ENCODE measurements around the gene BCAS3.

BCAS3 gene

DNA sequence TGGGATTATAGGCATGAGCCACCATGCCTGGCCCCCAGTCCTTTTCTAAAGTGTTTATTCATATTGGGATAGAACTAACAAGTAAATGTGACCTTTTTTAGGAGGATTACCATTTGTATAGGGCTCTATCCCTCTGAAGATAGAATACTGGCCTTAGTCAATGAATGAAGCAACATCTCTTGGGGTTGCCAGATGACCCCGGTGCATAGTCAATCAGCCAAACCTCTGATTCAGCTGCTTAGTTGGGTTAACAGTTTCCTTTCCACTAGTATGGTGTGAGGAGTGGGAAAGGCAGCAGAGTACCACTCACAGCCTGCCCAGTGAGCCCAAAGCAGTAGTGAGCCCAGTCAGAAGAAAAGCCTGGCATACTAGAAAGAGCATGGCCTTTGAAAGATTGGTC lies 627.4 kb downstream of the BCAS3 start:
- Histone ChIP-seq H4K8ac (ENCODE audit: low read length) (no peak overlapping the region), H2BK15ac (ENCODE audit: low read depth, poor library complexity, severe bottlenecking) (no peak overlapping the region), H3K23ac (ENCODE audit: low read length in 2 of 2) (no peak overlapping the region), H2AFZ (ENCODE audit: low read depth, low read length) (no peak overlapping the region), H3K4me3 (ENCODE audit: insufficient read depth in 1 of 2, low read depth in 1 of 2, low read length in 2 of 2) (no peak overlapping the region), H3K18ac (ENCODE audit: low read depth in 1 of 2, low read length in 2 of 2) (peak overlapping the region; percentile 11 to 72), H2BK12ac (ENCODE audit: low read length in 2 of 2) (peak overlapping the region; percentile 88 to 95), H3K14ac (ENCODE audit: low read length in 2 of 2) (peak overlapping the region in 1 of 2 experiments; percentile 11), H3K36me3 (ENCODE audit: control insufficient read depth in 1 of 2, insufficient read depth in 2 of 2, low read depth in 1 of 2, low read length in 2 of 2) (no peaks in the 10 kb centered on the region), H3K27ac (ENCODE audit: low read length, poor library complexity, severe bottlenecking) (no peak overlapping the region), H3K9me3 (ENCODE audit: control insufficient read depth, low read length) (no peaks in the 10 kb centered on the region), H2BK5ac (ENCODE audit: low read depth, low read length, poor library complexity, severe bottlenecking) (no peak overlapping the region), H2AK5ac (ENCODE audit: low read length, severe bottlenecking) (no peak overlapping the region), H3K27me3 (ENCODE audit: control insufficient read depth in 1 of 2, insufficient read depth in 1 of 2, low read length in 2 of 2) (no peaks in the 10 kb centered on the region), H3K4ac (ENCODE audit: low read depth in 1 of 2, low read length in 2 of 2) (peak overlapping the region in 1 of 2 experiments; percentile 88), H4K91ac (ENCODE audit: low read length) (peak overlapping the region; percentile 76), H3K4me2 (ENCODE audit: low read length, poor library complexity, severe bottlenecking) (no peak overlapping the region), H3K79me1 (replicated peaks; ENCODE audit: low read length, poor library complexity, severe bottlenecking) (no peaks in the 10 kb centered on the region), H3K9ac (ENCODE audit: low read length) (peak overlapping the region; percentile 9), H3K4me1 (ENCODE audit: control insufficient read depth, insufficient read depth, low read depth, low read length) (peaks cover 3% of the 10 kb centered on the region), H2BK120ac (ENCODE audit: low read depth, low read length) (no peak overlapping the region)
- WGBS, result 63% methylated on average over 1 of the region's 1 CpG
- no peak for DNase-seq

DNA sequence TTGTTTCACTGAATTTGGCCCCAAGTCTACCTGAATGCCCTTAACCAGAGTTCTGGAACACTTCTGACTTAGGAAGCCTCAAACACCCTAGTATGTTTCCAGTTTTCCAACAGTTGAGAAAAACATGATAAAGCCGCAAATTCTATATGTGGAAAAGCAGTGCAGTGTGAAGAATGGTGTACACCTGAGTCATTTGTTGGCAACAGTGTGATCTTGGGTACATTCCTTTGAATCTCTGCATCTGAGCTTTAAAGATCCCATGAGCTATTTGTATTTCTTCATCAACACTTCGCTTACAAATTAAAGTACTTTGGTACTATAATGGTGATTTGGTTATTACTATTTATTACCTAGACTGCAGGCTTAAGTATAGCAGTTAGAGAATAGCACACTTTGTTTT lies 628.4 kb downstream of the BCAS3 start:
- Histone ChIP-seq H3K36me3 (ENCODE audit: control insufficient read depth in 1 of 2, insufficient read depth in 2 of 2, low read depth in 1 of 2, low read length in 2 of 2) (no peaks in the 10 kb centered on the region), H3K18ac (ENCODE audit: low read depth in 1 of 2, low read length in 2 of 2) (no peak overlapping the region), H2BK15ac (ENCODE audit: low read depth, poor library complexity, severe bottlenecking) (no peak overlapping the region), H3K9me3 (ENCODE audit: control insufficient read depth, low read length) (no peaks in the 10 kb centered on the region), H3K4me1 (ENCODE audit: control insufficient read depth, insufficient read depth, low read depth, low read length) (peaks cover 4% of the 10 kb centered on the region), H2BK5ac (ENCODE audit: low read depth, low read length, poor library complexity, severe bottlenecking) (no peak overlapping the region), H3K4me2 (ENCODE audit: low read length, poor library complexity, severe bottlenecking) (no peak overlapping the region), H2AK5ac (ENCODE audit: low read length, severe bottlenecking) (no peak overlapping the region), H2AFZ (ENCODE audit: low read depth, low read length) (no peak overlapping the region), H4K91ac (ENCODE audit: low read length) (no peak overlapping the region), H3K79me1 (replicated peaks; ENCODE audit: low read length, poor library complexity, severe bottlenecking) (no peaks in the 10 kb centered on the region), H3K4ac (ENCODE audit: low read depth in 1 of 2, low read length in 2 of 2) (no peak overlapping the region), H3K23ac (ENCODE audit: low read length in 2 of 2) (no peak overlapping the region), H3K14ac (ENCODE audit: low read length in 2 of 2) (no peak overlapping the region), H4K8ac (ENCODE audit: low read length) (no peak overlapping the region), H3K4me3 (ENCODE audit: insufficient read depth in 1 of 2, low read depth in 1 of 2, low read length in 2 of 2) (no peak overlapping the region), H3K27ac (ENCODE audit: low read length, poor library complexity, severe bottlenecking) (no peak overlapping the region), H3K9ac (ENCODE audit: low read length) (no peak overlapping the region), H2BK120ac (ENCODE audit: low read depth, low read length) (no peak overlapping the region), H3K27me3 (ENCODE audit: control insufficient read depth in 1 of 2, insufficient read depth in 1 of 2, low read length in 2 of 2) (no peaks in the 10 kb centered on the region), H2BK12ac (ENCODE audit: low read length in 2 of 2) (peak overlapping the region in 1 of 2 experiments; percentile 9)
- WGBS, result 100% methylated on average over 1 of the region's 2 CpGs
- DNase-seq, result no peak

DNA sequence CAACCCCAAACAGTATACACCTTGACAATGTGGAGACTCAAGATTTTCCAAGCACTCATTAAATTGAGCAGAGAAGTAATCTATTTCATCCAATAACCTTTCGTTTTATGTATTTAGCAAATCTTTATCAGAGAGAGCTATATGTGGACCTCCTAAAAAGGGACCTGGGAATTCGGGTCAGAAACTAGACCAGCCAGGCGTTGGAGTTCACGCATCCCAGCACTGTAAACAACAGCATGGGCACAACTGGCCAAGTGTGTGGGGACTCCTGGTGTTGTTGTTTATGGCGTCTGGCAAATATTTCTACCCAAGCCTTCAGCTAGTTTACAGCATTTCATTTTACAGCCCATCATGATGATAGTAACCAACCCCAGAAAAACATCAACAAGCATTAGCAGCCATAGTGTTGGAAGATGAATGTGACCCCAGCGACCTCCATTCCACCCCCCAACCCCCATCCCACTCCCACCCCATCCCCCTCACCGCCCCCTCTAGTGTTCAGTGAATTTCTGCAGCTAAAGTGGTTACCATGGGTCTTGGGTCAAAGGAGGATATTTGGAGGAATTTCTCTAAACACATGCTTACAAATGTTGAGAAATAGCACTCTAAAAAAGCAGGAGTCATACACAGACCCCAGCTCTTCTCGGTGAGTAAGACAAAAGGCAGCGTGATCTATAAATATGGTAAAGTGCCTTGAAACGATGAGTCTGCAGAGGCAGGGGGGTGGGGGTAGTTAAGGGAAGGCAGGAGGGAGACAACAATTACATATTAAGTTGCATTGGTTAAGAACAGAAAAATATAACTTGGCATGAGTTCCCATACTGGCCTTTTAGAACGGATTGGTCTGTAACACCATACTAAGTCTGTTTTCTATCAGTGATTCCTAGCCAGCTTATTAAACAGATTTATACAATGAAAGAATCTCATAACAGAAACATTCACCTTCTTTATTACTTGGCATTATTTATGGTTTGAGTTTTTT lies 630.5 kb downstream of the BCAS3 start:
- no peaks in the 10 kb centered on the region for H3K27me3 ChIP-seq (ENCODE audit: control insufficient read depth in 1 of 2, insufficient read depth in 1 of 2, low read length in 2 of 2)
- no peak overlapping the region for H3K4me2 ChIP-seq (ENCODE audit: low read length, poor library complexity, severe bottlenecking)
- H3K4me1 ChIP-seq (ENCODE audit: control insufficient read depth, insufficient read depth, low read depth, low read length), result peaks cover 4% of the 10 kb centered on the region
- H3K4me3 ChIP-seq (ENCODE audit: insufficient read depth in 1 of 2, low read depth in 1 of 2, low read length in 2 of 2), result no peak overlapping the region
- H3K4ac ChIP-seq (ENCODE audit: low read depth in 1 of 2, low read length in 2 of 2), result peak overlapping the region; percentile 9 to 68
- H2BK120ac ChIP-seq (ENCODE audit: low read depth, low read length), result no peak overlapping the region
- H4K8ac ChIP-seq (ENCODE audit: low read length), result peak overlapping the region; percentile 89
- H2BK5ac ChIP-seq (ENCODE audit: low read depth, low read length, poor library complexity, severe bottlenecking), result no peak overlapping the region
- no peak overlapping the region for H2BK15ac ChIP-seq (ENCODE audit: low read depth, poor library complexity, severe bottlenecking)
- no peaks in the 10 kb centered on the region for H3K9me3 ChIP-seq (ENCODE audit: control insufficient read depth, low read length)
- no peak overlapping the region for H3K23ac ChIP-seq (ENCODE audit: low read length in 2 of 2)
- H3K79me1 ChIP-seq (replicated peaks; ENCODE audit: low read length, poor library complexity, severe bottlenecking), result no peaks in the 10 kb centered on the region
- no peak overlapping the region for H3K14ac ChIP-seq (ENCODE audit: low read length in 2 of 2)
- no peak overlapping the region for H3K18ac ChIP-seq (ENCODE audit: low read depth in 1 of 2, low read length in 2 of 2)
- no peak overlapping the region for H2AFZ ChIP-seq (ENCODE audit: low read depth, low read length)
- H2AK5ac ChIP-seq (ENCODE audit: low read length, severe bottlenecking), result no peak overlapping the region
- DNase-seq, result peak; percentile 98
- no peak overlapping the region for H4K91ac ChIP-seq (ENCODE audit: low read length)
- no peak overlapping the region for H3K27ac ChIP-seq (ENCODE audit: low read length, poor library complexity, severe bottlenecking)
- 22% methylated on average over 7 of the region's 11 CpGs for WGBS
- H2BK12ac ChIP-seq (ENCODE audit: low read length in 2 of 2), result no peak overlapping the region
- H3K36me3 ChIP-seq (ENCODE audit: control insufficient read depth in 1 of 2, insufficient read depth in 2 of 2, low read depth in 1 of 2, low read length in 2 of 2), result no peaks in the 10 kb centered on the region
- H3K9ac ChIP-seq (ENCODE audit: low read length), result peak overlapping the region; percentile 61

All from mesenchymal stem cell (in vitro differentiated cells and primary cell).